Endothelial cell of umbilical vein (primary cell): ENCODE results near the gene SLC39A11. TPM values are rescaled to one million over a fixed set of nuclear protein-coding genes. Genes with fewer than 3 reads are reported as not detected.
"Not testable (repeated sequence)": the region's sequence is repeated elsewhere in the genome, so short reads cannot be mapped to it uniquely, and the experiment has no call there.

Source experiments
- BruUV-seq: library from RNA; stranded (reverse); fragments of 400-500 nt; replicated peaks from 2 replicates; lab custom pipeline; 2021; lab: Mats Ljungman, UMichigan
- CTCF ChIA-PET: fragments of 300-600, 350-600 bp; sonication (Branson Sonifier 250); formaldehyde crosslinking; loops from one replicate; lab custom pipeline; 2021; ENCODE audit warnings: antibody characterized with exemption, inconsistent platforms; lab: Charles Lee
- POLR2A ChIA-PET: fragments of 300-600, 350-600 bp; sonication (Branson Sonifier 250); formaldehyde crosslinking; loops from one replicate; lab custom pipeline; 2021; ENCODE audit warnings: antibody characterized with exemption, inconsistent platforms; lab: Charles Lee
- DNase-seq: peaks from one replicate; pipeline ENCODE4 v3.0.0-alpha.2; 2011; ENCODE audit warnings: low read depth, low spot score
- FAIRE-seq: peaks from 2 replicates; lab custom pipeline; 2011; peaks lifted over from hg19 to GRCh38; lab: Jason Lieb, UNC
- H2AFZ ChIP-seq: 2 replicates; pipeline ENCODE4 v1.6.0; 2012; ENCODE audit warnings: low read depth, low read length, control low read depth, inconsistent platforms
- H3K27ac ChIP-seq: 2 replicates; pipeline ENCODE4 v1.5.1; 2011; ENCODE audit warnings: low read depth, mild to moderate bottlenecking, control low read depth, low read length, moderate library complexity; ENCODE audit not compliant: insufficient read depth
- H3K27me3 ChIP-seq, 2 experiments: 2 replicates each; pipeline versions ENCODE4 v1.6.0 to v1.6.1; 2011; ENCODE audit warnings: low read length in 2 of 2, mixed read lengths in 1 of 2; ENCODE audit not compliant: control insufficient read depth in 2 of 2, insufficient read depth in 2 of 2
- H3K36me3 ChIP-seq, 2 experiments: 2 replicates in 1 of 2; 3 replicates in 1 of 2; pipeline ENCODE4 v1.5.1; 2011; ENCODE audit warnings: low read length in 2 of 2, mild to moderate bottlenecking in 1 of 2, moderate library complexity in 1 of 2; ENCODE audit not compliant: control insufficient read depth in 2 of 2, insufficient read depth in 2 of 2; ENCODE audit errors: extremely low read depth in 1 of 2
- H3K4me1 ChIP-seq: 3 replicates; pipeline ENCODE4 v1.5.1; 2011; ENCODE audit warnings: mild to moderate bottlenecking, low read length; ENCODE audit not compliant: control insufficient read depth, insufficient read depth; ENCODE audit errors: extremely low read depth
- H3K4me2 ChIP-seq: 2 replicates; pipeline ENCODE4 v1.6.1; 2011; ENCODE audit warnings: low read length, control low read depth, mixed read lengths; ENCODE audit not compliant: insufficient read depth
- H3K4me3 ChIP-seq, 3 experiments: fragments of 200-600 bp in 1 of 3; sonication (generic), shearing (Covaris generic) in 1 of 3; replicated peaks in 1 of 3; 2 replicates each; pipeline ENCODE4 v1.5.1; 2011 to 2016; ENCODE audit warnings: control low read depth in 3 of 3, low read length in 3 of 3, mild to moderate bottlenecking in 2 of 3, inconsistent platforms in 1 of 3, low read depth in 1 of 3, moderate library complexity in 1 of 3; ENCODE audit not compliant: insufficient read depth in 1 of 3
- H3K79me2 ChIP-seq: 2 replicates; pipeline ENCODE4 v1.6.0; 2012; ENCODE audit warnings: low read length, inconsistent platforms; ENCODE audit not compliant: control insufficient read depth, insufficient read depth
- H3K9ac ChIP-seq: replicated peaks from 2 replicates; pipeline ENCODE3; 2011; ENCODE audit warnings: low read length, control low read depth; ENCODE audit not compliant: insufficient read depth; ENCODE audit errors: extremely low read depth
- H3K9me1 ChIP-seq: replicated peaks from 3 replicates; pipeline ENCODE4 v1.6.0; 2011; ENCODE audit warnings: mild to moderate bottlenecking, low read length; ENCODE audit not compliant: control insufficient read depth, insufficient read depth; ENCODE audit errors: extremely low read depth
- H3K9me3 ChIP-seq: replicated peaks from 2 replicates; pipeline ENCODE4 v1.5.1; 2012; ENCODE audit warnings: low read length, inconsistent platforms; ENCODE audit not compliant: control insufficient read depth, insufficient read depth
- H4K20me1 ChIP-seq: replicated peaks from 2 replicates; pipeline ENCODE3; 2011; ENCODE audit warnings: mild to moderate bottlenecking, low read length; ENCODE audit not compliant: control insufficient read depth, insufficient read depth; ENCODE audit errors: extremely low read depth
- GATA2 ChIP-seq: IDR thresholded peaks from 2 replicates; pipeline ENCODE4 v1.7.0; 2011; ENCODE audit warnings: low read depth, mild to moderate bottlenecking, moderate library complexity, mixed read lengths, low read length; ENCODE audit not compliant: insufficient read length, insufficient read depth
- MYC ChIP-seq: IDR thresholded peaks from one replicate; pipeline ENCODE4 v1.6.1; 2011; ENCODE audit warnings: mild to moderate bottlenecking, low read depth, low read length
- POLR2A ChIP-seq: IDR thresholded peaks from 2 replicates; pipeline ENCODE4 v1.6.1; 2012; ENCODE audit warnings: low read depth, mild to moderate bottlenecking, control low read depth, low read length
- dilution Hi-C: fragments of 300-500 bp; cut with MboI; formaldehyde crosslinking; loops from one replicate; pipeline ENCODE4 v1.15.0; 2019; ENCODE audit warnings: low sequenced_read_pairs; ENCODE audit not compliant: extremely low pct_ligation_motif_present
- intact Hi-C: fragments of 100-400 bp; cut with micrococcal nuclease; formaldehyde crosslinking; loops from one replicate; pipeline ENCODE4 v1.10.0; 2022
- polyA plus RNA-seq, 4 experiments: library from polyadenylated mRNA; depleted of rRNA in 3 of 4; stranded (reverse) in 3 of 4; unstranded in 1 of 4; fragments of >200 nt; gene quantifications; 2 replicates each; pipeline versions ENCODE4 v1.2.1 to v1.2.3, GENCODE V29; 2011 to 2012; ENCODE audit warnings: missing spikeins in 1 of 4
- total RNA-seq: library from RNA; stranded (reverse); gene quantifications from 2 replicates; pipeline ENCODE4 v1.2.3, GENCODE V29; 2021

Gene SLC39A11
- total and polyA plus RNA-seq, 2 donors (not counting 3 experiments of a cell fraction or from before 2014, with no cell fraction given), result 8.1 to 11.9 TPM

GRCh38 chr17:72782437-72782836, 310.1 kb downstream of the SLC39A11 start:
- H3K9me1 ChIP-seq, dilution Hi-C loops, POLR2A ChIA-PET, H3K36me3 ChIP-seq, H3K9ac ChIP-seq, H3K27me3 ChIP-seq, H4K20me1 ChIP-seq, H3K4me1 ChIP-seq, H3K4me3 ChIP-seq, CTCF ChIA-PET, H3K27ac ChIP-seq, FAIRE-seq, intact Hi-C loops, DNase-seq, H3K9me3 ChIP-seq, H3K4me2 ChIP-seq, H2AFZ ChIP-seq, H3K79me2 ChIP-seq, BruUV-seq: not testable (repeated sequence)

DNA sequence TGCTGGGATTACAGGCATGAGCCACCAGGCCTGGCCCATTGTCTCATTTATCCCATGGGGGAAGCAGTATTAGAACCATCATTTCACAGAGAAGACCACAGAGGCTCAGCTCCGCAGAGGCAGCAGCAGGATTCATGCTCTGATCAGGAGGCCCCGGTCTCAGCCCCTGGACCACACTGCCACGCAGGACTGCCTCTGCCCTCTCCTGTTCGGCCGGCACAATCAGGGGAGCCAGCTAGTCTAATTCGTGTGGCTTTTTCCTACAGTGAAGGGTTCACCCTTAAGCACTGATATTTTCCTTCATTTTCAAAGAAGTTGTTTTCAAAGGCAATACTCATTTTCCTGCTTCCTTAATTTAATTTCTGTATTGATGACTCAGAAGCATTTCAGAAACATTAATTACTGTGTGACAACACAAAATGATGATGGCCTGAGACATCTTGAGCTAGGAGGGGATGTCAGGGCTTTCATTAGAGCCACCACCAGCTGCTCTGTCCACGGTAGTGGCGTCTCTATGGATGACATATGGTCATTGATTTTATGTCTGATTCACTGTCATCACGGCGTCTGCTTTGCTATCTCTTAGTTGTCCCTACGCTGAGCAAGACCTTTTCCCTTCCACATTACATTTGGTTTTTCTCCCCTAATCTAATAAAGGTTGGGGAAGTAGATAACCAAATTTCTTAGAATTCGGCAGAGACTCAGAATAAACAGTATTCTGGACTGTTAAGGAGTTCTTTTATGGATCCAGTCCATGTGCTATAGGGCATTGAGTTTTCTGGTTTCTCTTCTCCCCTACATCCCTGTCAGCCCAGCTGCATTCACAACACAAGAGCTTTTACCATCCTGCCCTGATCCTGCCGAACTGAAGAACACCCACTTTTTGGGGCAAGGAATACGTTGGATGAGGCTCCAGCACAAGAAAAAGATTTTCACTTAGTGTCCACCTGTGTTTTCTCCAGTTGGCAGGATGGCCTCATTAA, 314.0 kb downstream of the SLC39A11 start:
- H2AFZ ChIP-seq, result no peak overlapping the region
- TF ChIP-seq GATA2 (no peak), MYC (no peak), POLR2A (no peak)
- H3K9ac ChIP-seq, result no peak overlapping the region
- no peak for DNase-seq
- H3K4me1 ChIP-seq, result no peaks in the 10 kb centered on the region
- H3K4me2 ChIP-seq, result no peak overlapping the region
- no peak overlapping the region for H3K4me3 ChIP-seq
- H3K27me3 ChIP-seq, result no peaks in the 10 kb centered on the region
- FAIRE-seq, result no peak
- H3K9me3 ChIP-seq, result no peaks in the 10 kb centered on the region
- dilution Hi-C loops (no loop called here), intact Hi-C loops (no loop called here)
- no peak overlapping the region for H3K27ac ChIP-seq
- H4K20me1 ChIP-seq, result no peaks in the 10 kb centered on the region
- no peaks in the 10 kb centered on the region for H3K79me2 ChIP-seq
- H3K36me3 ChIP-seq, result no peaks in the 10 kb centered on the region
- BruUV-seq, result no TSS peak
- CTCF ChIA-PET, result no interaction called here
- no peaks in the 10 kb centered on the region for H3K9me1 ChIP-seq
- POLR2A ChIA-PET, result no interaction called here
